ENCODE results near the gene AGBL1.

- TF ChIP-seq CTCF (IDR thresholded peaks at IDR 0.05; ENCODE audit: insufficient read depth, low read depth, low read length) (no peak), EZH2 (IDR thresholded peaks at IDR 0.05; ENCODE audit: insufficient read depth, low read length) (no peak)
These were observed 770.1 kb downstream of the AGBL1 start for GRCh38 chr15:86849558-86850285.
